ENCODE measurements around the gene ATP6V1C2.

- TF ChIP-seq CTCF (IDR thresholded peaks at IDR 0.05; ENCODE audit: low read length) (no peak), EZH2 (IDR thresholded peaks at IDR 0.05; ENCODE audit: borderline replicate concordance, low read length) (no peak)
Observed at GRCh38 chr2:10752236-10752635, 30.8 kb downstream of the ATP6V1C2 start.
